Psoas muscle (tissue), 8 donors: Measurements from ENCODE around the gene PLEKHH2. TPM values are rescaled to one million over a fixed set of nuclear protein-coding genes. Genes with fewer than 3 reads are reported as not detected.
"Not testable (repeated sequence)": the region's sequence is repeated elsewhere in the genome, so short reads cannot be mapped to it uniquely, and the experiment has no call there.

Source experiments
- ATAC-seq, 4 donors: fragments of 200-7000 bp; cut with Tn5 transposase; one replicate each; pipeline ENCODE4 v1.9.1; 2020; ENCODE audit warnings: moderate library complexity in 3 of 4, mild to moderate bottlenecking in 2 of 4
- DNase-seq, 2 donors: peaks; one replicate each; pipeline ENCODE4 v3.0.0-alpha.2; 2020
- H3K27ac ChIP-seq: fragments of 200-600 bp; one replicate; pipeline ENCODE4 v1.8.0; 2022
- H3K27me3 ChIP-seq, 3 donors: fragments of 200-600 bp in 1 of 3; one replicate each; pipeline versions ENCODE4 v1.6.1 to v1.8.0; 2013 to 2022; ENCODE audit warnings: low read length in 2 of 3, mild to moderate bottlenecking in 2 of 3, moderate library complexity in 1 of 3; ENCODE audit not compliant: insufficient read depth in 3 of 3
- H3K36me3 ChIP-seq, 2 donors: fragments of 200-600 bp in 1 of 2; one replicate each; pipeline versions ENCODE4 v1.6.1 to v1.8.0; 2013 to 2022; ENCODE audit warnings: low read depth in 1 of 2, mild to moderate bottlenecking in 1 of 2, moderate library complexity in 1 of 2; ENCODE audit not compliant: insufficient read depth in 1 of 2
- H3K4me1 ChIP-seq: fragments of 200-600 bp; one replicate; pipeline ENCODE4 v1.8.0; 2022
- H3K4me3 ChIP-seq: fragments of 200-600 bp; one replicate; pipeline ENCODE4 v1.8.0; 2022; ENCODE audit warnings: mild to moderate bottlenecking
- H3K9me3 ChIP-seq: fragments of 200-600 bp; one replicate; pipeline ENCODE4 v1.8.0; 2022
- CTCF ChIP-seq: fragments of 200-600 bp; IDR thresholded peaks from one replicate; pipeline ENCODE4 v1.8.0; 2022; ENCODE audit warnings: antibody characterized with exemption
- WGBS, 3 donors: extraction: QIAGEN DNeasy Blood & Tissue Kit; methylation state at CpG; one replicate each; pipeline versions ENCODE4 v1.1.6 to v1.1.7; 2013; 5-methylcytosine and 5-hydroxymethylcytosine counted together
- intact Hi-C, 2 donors: fragments of 100-400 bp; cut with DNase I; formaldehyde crosslinking; loops; one replicate each; pipeline versions ENCODE4 v1.11.0 to v1.14.2; 2022
- polyA plus RNA-seq, 3 donors: library from polyadenylated mRNA; stranded (reverse); fragments of 200-250 nt; gene quantifications; one replicate each; pipeline ENCODE4 v1.2.3, GENCODE V29; 2013
- total RNA-seq, 4 donors: library from RNA; stranded (reverse); fragmentation: NEBNext Ultra II Directional in 2 of 4; extraction: Animal tissue kit (Norgen Biotek cat#: 25700) in 2 of 4; gene quantifications; one replicate each; pipeline versions ENCODE4 v1.2.1 to v1.2.4, GENCODE V29; 2021 to 2023
- donor health status: healthy with polysubstance abuse.
- donor health status: DM: no; HTN: no; CAD: no; lungs with moderate emphysema.
- donor health status: Bipolar disorder and iron deficiency.
- donor health status: healthy.
- donor health status: DM: yes; HTN: yes; CAD: no.
- donor health status: DM: no; HTN: no; CAD: no.
- donor health status: DM: no; HTN: no; CAD: no.
- donor health status: DM: yes; HTN: yes; CAD: no.

The PLEKHH2 gene
- total and polyA plus RNA-seq, 7 donors = 0.14 to 2.2 (median 0.38) TPM

- no peaks in the 10 kb centered on the region for H3K36me3 ChIP-seq
- intact Hi-C loops = no loop called here
- no peak overlapping the region for H3K4me3 ChIP-seq
- ATAC-seq = no peak
- TF ChIP-seq CTCF = no peak
- WGBS, 3 donors = 84 to 85% (median 84%) methylated on average over 5 of the region's 5 CpGs
- no peaks in the 10 kb centered on the region for H3K4me1 ChIP-seq
- no peak for DNase-seq
- no peak overlapping the region for H3K27ac ChIP-seq
- H3K9me3 ChIP-seq = no peaks in the 10 kb centered on the region
- H3K27me3 ChIP-seq = no peaks in the 10 kb centered on the region
Measured at GRCh38 chr2:43718530-43719124, 81.6 kb downstream of the PLEKHH2 start.

- 68 to 70% (median 69%) methylated on average over 4 of the region's 4 CpGs for WGBS, 3 donors
Measured at GRCh38 chr2:43724728-43725526, 87.9 kb downstream of the PLEKHH2 start.

GRCh38 chr2:43725711-43726246 lies 88.7 kb downstream of the PLEKHH2 start:
- ATAC-seq (no peak), DNase-seq (no peak)
- H3K27ac ChIP-seq = no peak overlapping the region
- H3K4me1 ChIP-seq = no peaks in the 10 kb centered on the region
- no peak overlapping the region for H3K4me3 ChIP-seq
- no peaks in the 10 kb centered on the region for H3K36me3 ChIP-seq
- no peak for TF ChIP-seq CTCF
- no peaks in the 10 kb centered on the region for H3K27me3 ChIP-seq
- WGBS, 3 donors = 96 to 97% (median 96%) methylated on average over 3 of the region's 3 CpGs
- no peaks in the 10 kb centered on the region for H3K9me3 ChIP-seq
- intact Hi-C loops = no loop called here

More at GRCh38 chr2:43724728-43725526, 87.9 kb downstream of the PLEKHH2 start:
- Histone ChIP-seq H3K36me3 (no peaks in the 10 kb centered on the region), H3K4me1 (no peaks in the 10 kb centered on the region), H3K27ac (no peak overlapping the region), H3K9me3 (no peaks in the 10 kb centered on the region), H3K27me3 (no peaks in the 10 kb centered on the region), H3K4me3 (no peak overlapping the region)
- TF ChIP-seq CTCF = no peak
- intact Hi-C loops = no loop called here
- DNase-seq (no peak), ATAC-seq (no peak)

GRCh38 chr2:43726961-43727633 lies 90.0 kb downstream of the PLEKHH2 start:
- H3K27ac ChIP-seq, H3K27me3 ChIP-seq, ATAC-seq, H3K4me3 ChIP-seq, H3K36me3 ChIP-seq, H3K4me1 ChIP-seq, H3K9me3 ChIP-seq, intact Hi-C loops: not testable (repeated sequence)
- 86 to 88% (median 88%) methylated on average over 11 to 14 of the region's 14 CpGs for WGBS, 3 donors
- DNase-seq = peak in 1 of 2 donors; percentile 13

GRCh38 chr2:43727634-43728014 lies 90.6 kb downstream of the PLEKHH2 start:
- no peak overlapping the region for H3K4me3 ChIP-seq
- intact Hi-C loops = no loop called here
- no peak for TF ChIP-seq CTCF
- H3K9me3 ChIP-seq = no peaks in the 10 kb centered on the region
- no peaks in the 10 kb centered on the region for H3K36me3 ChIP-seq
- no peak for DNase-seq
- ATAC-seq = no peak
- 98 to 99% (median 99%) methylated on average over 2 of the region's 2 CpGs for WGBS, 3 donors
- H3K27ac ChIP-seq = no peak overlapping the region
- H3K4me1 ChIP-seq = no peaks in the 10 kb centered on the region
- H3K27me3 ChIP-seq = peaks cover 0 to 4% (median 0%) of the 10 kb centered on the region in 3 donors
